Stimulated activated CD4-positive, alpha-beta T cell treated with anti-CD3 and anti-CD28 coated beads, TNF-alpha, amount 100 ng/mL, for 1 hour (primary cell): Measurements from ENCODE around the gene ATP10A.

Experiments
- DNase-seq, 3 donors: peaks; one replicate each; pipeline ENCODE4 v3.0.0-alpha.2; 2020; ENCODE audit warnings: low read depth in 3 of 3, low spot score in 1 of 3

Gene ATP10A

GRCh38 chr15:25727116-25727515 is 136.0 kb downstream of the ATP10A start:
- no peak for DNase-seq

GRCh38 chr15:25725758-25726157 is 137.4 kb downstream of the ATP10A start:
- DNase-seq, result no peak

- no peak for DNase-seq
These were observed 138.2 kb downstream of the ATP10A start for GRCh38 chr15:25724899-25725298.

GRCh38 chr15:25721605-25721955 is 141.5 kb downstream of the ATP10A start:
- DNase-seq, result no peak

GRCh38 chr15:25719101-25719985 is 143.8 kb downstream of the ATP10A start:
- DNase-seq, result no peak

- no peak for DNase-seq
These were observed 144.5 kb downstream of the ATP10A start for GRCh38 chr15:25718597-25718996.

GRCh38 chr15:25718169-25718536 is 145.0 kb downstream of the ATP10A start:
- no peak for DNase-seq

GRCh38 chr15:25717457-25718168 is 145.5 kb downstream of the ATP10A start:
- DNase-seq, result no peak

- DNase-seq, result no peak
These were observed 146.0 kb downstream of the ATP10A start for GRCh38 chr15:25717127-25717456.

- DNase-seq, result no peak
These were observed 146.6 kb downstream of the ATP10A start for GRCh38 chr15:25716414-25717126.

- no peak for DNase-seq
These were observed 147.4 kb downstream of the ATP10A start for GRCh38 chr15:25715536-25716413.

- DNase-seq, result no peak
These were observed 148.6 kb downstream of the ATP10A start for GRCh38 chr15:25714538-25714840.

- DNase-seq, result no peak
These were observed 149.2 kb downstream of the ATP10A start for GRCh38 chr15:25713736-25714537.

- no peak for DNase-seq
These were observed 150.2 kb downstream of the ATP10A start for GRCh38 chr15:25712961-25713355.

GRCh38 chr15:25712192-25712960 is 150.8 kb downstream of the ATP10A start:
- no peak for DNase-seq

- DNase-seq, result no peak
These were observed 151.4 kb downstream of the ATP10A start for GRCh38 chr15:25711691-25712090.

GRCh38 chr15:25711164-25711563 is 152.0 kb downstream of the ATP10A start:
- no peak for DNase-seq

GRCh38 chr15:25710184-25710583 is 152.9 kb downstream of the ATP10A start:
- peak in 2 of 3 donors; percentile 10 to 41 for DNase-seq

- DNase-seq, result no peak
These were observed 153.5 kb downstream of the ATP10A start for GRCh38 chr15:25709437-25710159.
